Sigmoid colon (tissue), 7 donors: ENCODE measurements around the gene GCGR. TPM values are rescaled to one million over a fixed set of nuclear protein-coding genes. Genes with fewer than 3 reads are reported as not detected.
A peak's percentile ranks its signal among the peaks of the same experiment; 100 is the strongest.

Experiments used
- DNase-seq: peaks from one replicate; pipeline ENCODE4 v3.0.0-alpha.2; 2019
- H3K27ac ChIP-seq, 4 donors: fragments of 200-600 bp; sonication (generic); one replicate each; pipeline ENCODE4 v1.5.1; 2016 to 2019; ENCODE audit warnings: mild to moderate bottlenecking in 1 of 4
- H3K27me3 ChIP-seq, 3 donors: fragments of 200-600 bp; sonication (generic); one replicate each; pipeline ENCODE4 v1.5.1; 2019; ENCODE audit warnings: mild to moderate bottlenecking in 1 of 3
- H3K36me3 ChIP-seq, 4 donors: fragments of 200-600 bp; sonication (generic); one replicate each; pipeline ENCODE4 v1.5.1; 2016 to 2019
- H3K4me1 ChIP-seq, 4 donors: fragments of 200-600 bp; sonication (generic); one replicate each; pipeline ENCODE4 v1.5.1; 2017 to 2019
- H3K4me3 ChIP-seq, 4 donors: fragments of 200-600 bp; sonication (generic); one replicate each; pipeline ENCODE4 v1.5.1; 2017 to 2019; ENCODE audit warnings: mild to moderate bottlenecking in 2 of 4, moderate library complexity in 1 of 4
- H3K9me3 ChIP-seq, 4 donors: fragments of 200-600 bp in 3 of 4; sonication (generic) in 3 of 4; one replicate each; pipeline versions ENCODE4 v1.5.1 to v1.6.1; 2013 to 2019
- EP300 ChIP-seq, 4 donors: sonication (generic); formaldehyde crosslinking; IDR thresholded peaks; one replicate each; pipeline ENCODE4 v1.6.1; 2017; ENCODE audit warnings: antibody characterized with exemption in 4 of 4
- POLR2A ChIP-seq, 2 donors: fragments of 450-650 bp; IDR thresholded peaks; one replicate each; pipeline ENCODE4 v1.6.1; 2016; ENCODE audit warnings: antibody characterized with exemption in 2 of 2, mild to moderate bottlenecking in 2 of 2, moderate library complexity in 2 of 2
- POLR2AphosphoS5 ChIP-seq, 4 donors: sonication (generic); formaldehyde crosslinking; IDR thresholded peaks; one replicate each; pipeline ENCODE4 v1.6.1; 2017; ENCODE audit warnings: antibody characterized with exemption in 4 of 4
- WGBS, 2 donors: extraction: QIAGEN DNeasy Blood & Tissue Kit; methylation state at CpG; one replicate each; pipeline ENCODE4 v1.1.7; 2013; 5-methylcytosine and 5-hydroxymethylcytosine counted together
- intact Hi-C: fragments of 100-400 bp; cut with DNase I; formaldehyde crosslinking; loops from one replicate; pipeline ENCODE4 v1.15.1; 2023
- polyA plus RNA-seq, 3 donors: library from polyadenylated mRNA; stranded (reverse); fragments of 200-250 nt; gene quantifications; one replicate each; pipeline ENCODE4 v1.2.3, GENCODE V29; 2013
- total RNA-seq, 4 donors: library from RNA; depleted of rRNA; stranded (reverse); fragments of >200 nt; gene quantifications; one replicate each; pipeline ENCODE4 v1.1.0, GENCODE V29; 2016
- TF ChIP-seq, protein P1 (sequence below), 4 experiments: fragments of 450-650 bp in 3 of 4; fragments of 200-600 bp in 1 of 4; IDR thresholded peaks; one replicate each; pipeline ENCODE4 v1.5.1; 2016 to 2019; ENCODE audit warnings: antibody characterized with exemption in 4 of 4, mild to moderate bottlenecking in 3 of 4, moderate library complexity in 2 of 4
- donor health status: healthy with polysubstance abuse.
- donor health status: Bipolar disorder and iron deficiency.
- donor health status: healthy.

GCGR gene
- total RNA-seq: 1 to 10 TPM in 2 of 4 donors, under 1 TPM in 2; 0.27 to 1.4 (median 0.72) TPM
- polyA plus RNA-seq: under 1 TPM in 1 of 3 donors, not detected in 2; 0.96 TPM

DNA sequence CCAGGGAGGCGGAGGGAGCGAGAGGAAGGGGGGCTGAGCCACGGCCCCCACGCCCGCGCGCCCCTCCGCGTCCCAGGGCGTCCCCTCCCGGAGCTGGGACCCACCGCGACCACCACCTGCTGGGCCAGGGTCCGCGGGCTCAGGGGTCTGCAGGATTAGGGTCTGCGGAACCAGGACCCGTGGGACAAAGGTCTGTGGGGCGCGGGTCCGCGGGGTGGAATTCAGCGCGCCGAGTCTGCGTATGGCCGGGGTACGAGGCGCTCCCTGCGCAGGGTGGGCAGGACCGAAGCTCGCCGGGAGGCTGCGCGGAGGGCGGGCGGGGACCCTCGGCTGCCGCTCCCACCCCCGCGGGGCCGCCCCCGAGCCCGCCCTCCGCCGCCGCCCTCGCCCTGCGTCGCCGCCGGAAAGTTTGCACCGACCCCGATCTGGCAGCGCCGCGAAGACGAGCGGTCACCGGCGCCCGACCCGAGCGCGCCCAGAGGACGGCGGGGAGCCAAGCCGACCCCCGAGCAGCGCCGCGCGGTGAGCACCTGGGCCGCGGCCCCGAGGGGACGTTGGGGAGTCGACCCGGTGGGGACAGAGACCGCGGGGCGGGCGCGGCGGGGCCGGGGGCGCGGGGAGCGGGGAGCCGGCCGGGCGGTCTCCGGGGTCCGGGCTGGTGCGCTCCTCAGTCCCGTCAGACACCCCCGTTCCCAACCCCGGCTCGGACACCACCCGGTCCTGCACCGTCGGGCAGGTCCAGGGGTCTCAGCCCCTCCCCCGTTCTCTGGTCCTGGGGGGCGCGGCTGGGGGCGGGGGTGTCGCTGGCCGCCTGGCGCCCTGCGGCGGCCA is at the start of gene GCGR:
Gene GCGR, plus strand, starts transcription at position 423 of the 831 bp plus-strand sequence. CDS start 4,869 bp downstream, outside the sequence.
- Histone ChIP-seq H3K4me1 (peaks cover 0 to 20% (median 16%) of the 10 kb centered on the region in 4 donors), H3K27me3 (peaks cover 30 to 85% (median 69%) of the 10 kb centered on the region in 3 donors), H3K27ac (no peak within 1 kb of the TSS), H3K9me3 (no peaks in the 10 kb centered on the region), H3K4me3 (peak within 1 kb of the TSS in 2 of 4 donors; percentile 1 to 4), H3K36me3 (no peaks in the 10 kb centered on the region)
- intact Hi-C loops: no loop called here
- DNase-seq: no peak
- WGBS, 2 donors: 3 to 5% methylated on average over 110 of the region's 110 CpGs
- TF ChIP-seq POLR2A (IDR thresholded peaks at IDR 0.05): no peak
- no peak for TF ChIP-seq POLR2AphosphoS5 (IDR thresholded peaks at IDR 0.05)
- TF ChIP-seq, protein P1, sequence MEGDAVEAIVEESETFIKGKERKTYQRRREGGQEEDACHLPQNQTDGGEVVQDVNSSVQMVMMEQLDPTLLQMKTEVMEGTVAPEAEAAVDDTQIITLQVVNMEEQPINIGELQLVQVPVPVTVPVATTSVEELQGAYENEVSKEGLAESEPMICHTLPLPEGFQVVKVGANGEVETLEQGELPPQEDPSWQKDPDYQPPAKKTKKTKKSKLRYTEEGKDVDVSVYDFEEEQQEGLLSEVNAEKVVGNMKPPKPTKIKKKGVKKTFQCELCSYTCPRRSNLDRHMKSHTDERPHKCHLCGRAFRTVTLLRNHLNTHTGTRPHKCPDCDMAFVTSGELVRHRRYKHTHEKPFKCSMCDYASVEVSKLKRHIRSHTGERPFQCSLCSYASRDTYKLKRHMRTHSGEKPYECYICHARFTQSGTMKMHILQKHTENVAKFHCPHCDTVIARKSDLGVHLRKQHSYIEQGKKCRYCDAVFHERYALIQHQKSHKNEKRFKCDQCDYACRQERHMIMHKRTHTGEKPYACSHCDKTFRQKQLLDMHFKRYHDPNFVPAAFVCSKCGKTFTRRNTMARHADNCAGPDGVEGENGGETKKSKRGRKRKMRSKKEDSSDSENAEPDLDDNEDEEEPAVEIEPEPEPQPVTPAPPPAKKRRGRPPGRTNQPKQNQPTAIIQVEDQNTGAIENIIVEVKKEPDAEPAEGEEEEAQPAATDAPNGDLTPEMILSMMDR (IDR thresholded peaks at IDR 0.05): no peak
- TF ChIP-seq EP300 (IDR thresholded peaks at IDR 0.05): no peak

DNA sequence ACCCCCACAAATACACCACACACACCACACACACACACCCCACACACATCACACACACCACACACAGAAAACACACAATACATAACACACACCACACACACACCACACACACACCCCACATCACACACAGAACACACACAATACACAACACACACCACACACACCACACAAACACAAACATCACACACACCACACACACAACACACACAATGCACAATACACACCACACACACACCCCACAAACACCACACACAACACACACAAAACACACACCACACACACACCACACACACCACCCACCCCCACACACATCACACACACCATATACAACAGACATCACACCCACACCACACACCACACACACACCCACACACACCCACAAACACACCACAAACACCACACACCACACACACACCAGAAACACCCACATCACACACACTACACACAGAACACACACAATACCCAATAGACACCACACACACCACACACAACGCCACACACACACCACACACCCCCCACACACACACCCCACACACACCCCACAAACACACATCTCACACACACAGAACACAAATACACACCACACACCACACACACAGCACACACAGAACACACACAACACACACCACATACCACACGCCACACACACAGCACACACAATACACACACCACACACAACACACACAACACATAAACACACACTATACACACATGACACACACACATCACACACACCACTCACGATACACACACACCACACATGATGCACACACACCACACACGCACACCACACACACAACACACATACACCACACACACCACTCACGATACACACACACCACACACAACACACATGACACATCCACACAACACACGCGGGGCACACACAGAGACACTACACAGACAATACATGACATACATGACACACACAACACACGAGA is 11.0 kb upstream of the GCGR start:
- Histone ChIP-seq H3K4me3 (no peak overlapping the region), H3K9me3 (no peaks in the 10 kb centered on the region), H3K36me3 (no peaks in the 10 kb centered on the region), H3K4me1 (no peaks in the 10 kb centered on the region), H3K27ac (no peak overlapping the region), H3K27me3 (peaks cover 0 to 34% (median 15%) of the 10 kb centered on the region in 3 donors)
- TF ChIP-seq, protein P1 (IDR thresholded peaks at IDR 0.05): no peak
- TF ChIP-seq EP300 (IDR thresholded peaks at IDR 0.05) (no peak), POLR2A (IDR thresholded peaks at IDR 0.05) (no peak), POLR2AphosphoS5 (IDR thresholded peaks at IDR 0.05) (no peak)
- 89 to 96% methylated on average over 8 of the region's 8 CpGs for WGBS, 2 donors
- intact Hi-C loops: no loop called here
- no peak for DNase-seq

DNA sequence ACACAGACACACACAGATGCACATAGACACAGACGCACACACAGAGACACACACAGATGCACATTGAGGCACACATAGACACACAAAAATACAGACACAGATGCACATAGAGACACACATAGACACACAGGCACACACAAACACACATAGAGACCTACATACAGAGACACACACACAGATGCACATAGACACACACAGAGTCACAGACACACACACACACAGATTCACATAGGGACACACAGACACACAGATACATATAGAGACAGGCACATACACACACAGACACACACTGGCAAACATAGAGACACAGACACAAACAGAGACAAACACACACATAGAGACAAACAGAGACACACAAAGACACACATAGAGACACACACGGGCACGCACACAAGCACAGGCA is 9.9 kb upstream of the GCGR start:
- TF ChIP-seq POLR2A (IDR thresholded peaks at IDR 0.05) (no peak), POLR2AphosphoS5 (IDR thresholded peaks at IDR 0.05) (no peak), EP300 (IDR thresholded peaks at IDR 0.05) (no peak)
- TF ChIP-seq, protein P1 (IDR thresholded peaks at IDR 0.05): no peak
- DNase-seq: no peak
- Histone ChIP-seq H3K4me3 (no peak overlapping the region), H3K27me3 (peaks cover 0 to 34% (median 15%) of the 10 kb centered on the region in 3 donors), H3K4me1 (no peaks in the 10 kb centered on the region), H3K27ac (no peak overlapping the region), H3K9me3 (no peaks in the 10 kb centered on the region), H3K36me3 (no peaks in the 10 kb centered on the region)
- intact Hi-C loops: no loop called here
- WGBS, 2 donors: 68 to 91% methylated on average over 3 of the region's 3 CpGs

DNA sequence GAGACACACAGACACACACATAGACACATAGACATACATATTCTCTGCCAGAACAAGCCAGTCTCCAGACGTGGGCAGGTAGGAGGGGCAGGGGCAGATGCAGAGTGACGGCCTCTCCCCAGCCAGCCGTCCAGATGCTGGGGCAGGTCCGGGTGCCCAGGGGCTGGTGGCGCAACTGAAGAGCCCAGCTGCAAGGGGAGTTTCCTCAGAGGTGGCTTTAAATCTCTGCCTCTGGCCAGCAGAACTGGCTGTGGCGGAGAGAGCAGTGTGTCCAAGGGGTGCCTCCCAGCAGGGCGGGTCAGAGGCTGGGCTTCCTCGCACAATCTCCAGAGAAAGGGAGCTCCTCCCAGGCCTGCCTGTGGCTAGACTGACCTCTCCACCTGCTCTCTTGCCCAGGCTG is 9.4 kb upstream of the GCGR start:
- no peak overlapping the region for H3K27ac ChIP-seq
- H3K36me3 ChIP-seq: no peaks in the 10 kb centered on the region
- no peak overlapping the region for H3K4me3 ChIP-seq
- H3K9me3 ChIP-seq: no peaks in the 10 kb centered on the region
- peaks cover 0 to 34% (median 15%) of the 10 kb centered on the region in 3 donors for H3K27me3 ChIP-seq
- intact Hi-C loops: no loop called here
- H3K4me1 ChIP-seq: no peaks in the 10 kb centered on the region
- 9 to 42% methylated on average over 8 of the region's 8 CpGs for WGBS, 2 donors
- TF ChIP-seq EP300 (IDR thresholded peaks at IDR 0.05) (no peak), POLR2AphosphoS5 (IDR thresholded peaks at IDR 0.05) (no peak), POLR2A (IDR thresholded peaks at IDR 0.05) (no peak)
- TF ChIP-seq, protein P1 (IDR thresholded peaks at IDR 0.05): no peak
- no peak for DNase-seq
